Measurements from ENCODE around the gene NRDC. TPM values are rescaled to one million over a fixed set of nuclear protein-coding genes. Genes with fewer than 3 reads are reported as not detected.

NRDC gene
- total and polyA plus RNA-seq, 10 of the 15 experiments (the other 5 are each of a cell fraction or from before 2014, with no cell fraction given) = 50.1 to 134 (median 90.4) TPM

GRCh38 chr1:51878616-51879336 lies at the start of gene NRDC (continued):
- TF ChIP-seq CREM (IDR thresholded peaks at IDR 0.05; ENCODE audit: low read depth) (peak; percentile 99), IKZF2 (IDR thresholded peaks at IDR 0.05) (no peak; a peak in 1 of 4 replicates), POLR2AphosphoS2 (IDR thresholded peaks at IDR 0.05; ENCODE audit: low read depth, low read length) (peak; percentile 15; the same call in 1 of the 2 replicates), LARP7 (IDR thresholded peaks at IDR 0.05) (no peak), HDAC6 (IDR thresholded peaks at IDR 0.05; ENCODE audit: unreplicated experiment) (no peak), YBX1 (IDR thresholded peaks at IDR 0.05) (no peak), HCFC1 (IDR thresholded peaks at IDR 0.05; ENCODE audit: low read length) (peak; percentile 69), MXI1 (IDR thresholded peaks at IDR 0.05; ENCODE audit: low read depth, low read length) (peak; percentile 87), NR2F1 (conservative IDR thresholded peaks at IDR 0.05) (no peak; the same call in 1 of the 2 replicates), ZNF274 (IDR thresholded peaks at IDR 0.05; ENCODE audit: insufficient read depth, insufficient read length) (no peak), PML (IDR thresholded peaks at IDR 0.05; ENCODE audit: low read length) (peak; percentile 79), RAD21 (IDR thresholded peaks at IDR 0.05; ENCODE audit: insufficient read depth, low read depth, low read length) (no peak), GABPA (IDR thresholded peaks at IDR 0.05; ENCODE audit: low read depth) (peak; percentile 93), BMI1 (IDR thresholded peaks at IDR 0.05; ENCODE audit: borderline replicate concordance) (no peak), ZSCAN29 (IDR thresholded peaks at IDR 0.05) (0 out of 2 replicates have a peak, but pooled peaks have one; percentile 42), ZNF687 (IDR thresholded peaks at IDR 0.05) (peak; percentile 52; the same call in 1 of the 2 replicates), MLLT1 (IDR thresholded peaks at IDR 0.05) (no peak; the same call in 1 of the 2 replicates), CHD2 (IDR thresholded peaks at IDR 0.05; ENCODE audit: borderline replicate concordance, low read depth, low read length) (peak; percentile 90), EED (IDR thresholded peaks at IDR 0.05; ENCODE audit: low read depth) (no peak), SMC3 (IDR thresholded peaks at IDR 0.05; ENCODE audit: borderline replicate concordance, low read length) (no peak), TBL1XR1 (IDR thresholded peaks at IDR 0.05; ENCODE audit: low read depth, low read length) (no peak), NFYB (IDR thresholded peaks at IDR 0.05; ENCODE audit: insufficient read depth, low read depth, low read length) (peak; percentile 91), FOXM1 (IDR thresholded peaks at IDR 0.05; ENCODE audit: low read depth, low read length) (no peak), SMAD5 (IDR thresholded peaks at IDR 0.05; ENCODE audit: low read depth) (peak; percentile 60), CTCF (IDR thresholded peaks at IDR 0.05 in 2 of 3, conservative IDR thresholded peaks at IDR 0.05 in 1 of 3; ENCODE audit: control insufficient read depth in 2 of 3, extremely low read depth in 1 of 3, insufficient read depth in 1 of 3, low read depth in 3 of 3, low read length in 3 of 3) (no peak), POU2F2 (IDR thresholded peaks at IDR 0.05; ENCODE audit: borderline replicate concordance, low read depth, low read length) (peak; percentile 82)

All from GM12878 (cell line).